HG02623 (cell line): ENCODE data around the gene AGAP1.

ENCODE experiments used
- ATAC-seq: cut with Tn5 transposase; IDR thresholded peaks from one replicate; pipeline ENCODE4 v1.9.1; 2021; ENCODE audit warnings: moderate library complexity; ENCODE audit not compliant: unreplicated experiment

The AGAP1 gene

GRCh38 chr2:235530735-235531134 lies 36.9 kb downstream of the AGAP1 start:
- ATAC-seq = no peak

GRCh38 chr2:235532307-235532706 lies 38.5 kb downstream of the AGAP1 start:
- no peak for ATAC-seq

GRCh38 chr2:235533198-235533597 lies 39.4 kb downstream of the AGAP1 start:
- no peak for ATAC-seq

DNA sequence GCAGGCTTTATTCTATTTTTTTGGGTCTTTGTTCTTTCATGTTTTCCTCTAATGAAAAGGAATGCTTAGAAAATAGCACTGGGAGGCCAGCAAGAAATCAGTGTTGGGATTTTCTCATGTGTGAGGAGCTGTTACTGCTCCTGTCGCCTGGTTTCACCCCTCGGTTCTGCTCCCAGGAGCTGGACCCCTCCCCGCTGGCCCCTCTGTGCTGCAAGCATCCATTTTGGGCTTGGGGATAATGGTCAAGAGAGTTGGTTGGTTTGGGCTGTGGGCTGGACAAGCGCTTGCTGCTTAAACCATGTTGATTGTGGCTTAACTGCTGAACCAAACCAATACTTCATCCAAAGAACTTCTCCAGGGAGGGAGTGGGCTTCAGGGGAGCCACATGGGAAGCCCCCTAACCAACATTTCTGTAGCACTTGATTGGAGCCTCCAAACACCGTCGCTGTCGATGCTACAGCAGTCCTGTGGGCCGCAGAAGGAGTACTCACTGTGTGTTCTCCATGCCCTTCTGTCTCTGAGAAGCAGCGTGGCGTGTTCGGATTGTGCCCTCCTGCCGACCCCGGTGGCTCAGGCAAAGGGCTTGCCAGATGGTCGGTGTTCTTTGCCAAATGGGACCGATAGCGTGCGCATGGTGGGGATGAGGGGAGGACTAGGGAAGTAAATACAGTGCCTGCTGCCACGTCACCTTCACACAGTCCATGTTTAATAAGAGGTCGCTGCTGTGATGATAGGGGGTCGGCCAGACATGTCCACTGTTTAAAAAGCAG lies 40.0 kb downstream of the AGAP1 start:
- ATAC-seq = no peak

DNA sequence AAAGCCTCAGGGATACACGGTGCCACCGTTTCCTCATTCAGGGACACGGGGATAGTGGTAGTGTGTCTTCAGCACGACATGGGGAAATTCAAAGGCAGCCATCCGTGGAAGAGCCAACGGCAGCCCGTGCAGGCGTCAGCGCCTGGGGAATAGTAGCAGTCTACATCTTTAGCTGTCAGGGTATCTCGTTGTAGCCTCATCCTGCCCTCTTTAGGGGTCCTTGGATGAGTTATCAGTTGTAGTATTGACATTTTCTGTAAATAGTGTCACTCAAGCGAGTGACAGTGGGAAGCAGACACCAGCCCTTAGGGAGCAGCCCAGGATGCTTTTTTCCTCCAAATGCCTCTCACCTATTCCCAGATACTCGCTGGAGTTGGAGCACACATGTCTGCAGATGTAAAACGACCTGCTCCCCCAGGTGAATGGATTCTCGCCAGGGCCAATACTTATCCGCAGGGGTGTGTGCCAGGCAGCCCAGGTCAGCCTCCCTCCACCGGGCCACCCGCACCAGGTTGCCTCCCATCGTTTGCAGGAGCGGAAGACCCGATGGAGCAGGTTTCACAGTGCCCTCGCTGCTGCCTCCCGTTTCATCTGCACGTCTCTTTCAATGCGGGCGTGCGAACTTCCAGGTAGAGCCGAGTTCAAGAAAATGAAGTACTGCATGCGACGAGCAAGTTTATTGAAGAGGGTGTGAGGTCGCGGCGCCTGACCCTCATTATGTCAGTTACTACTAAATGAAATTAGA lies 41.0 kb downstream of the AGAP1 start:
- ATAC-seq = no peak

DNA sequence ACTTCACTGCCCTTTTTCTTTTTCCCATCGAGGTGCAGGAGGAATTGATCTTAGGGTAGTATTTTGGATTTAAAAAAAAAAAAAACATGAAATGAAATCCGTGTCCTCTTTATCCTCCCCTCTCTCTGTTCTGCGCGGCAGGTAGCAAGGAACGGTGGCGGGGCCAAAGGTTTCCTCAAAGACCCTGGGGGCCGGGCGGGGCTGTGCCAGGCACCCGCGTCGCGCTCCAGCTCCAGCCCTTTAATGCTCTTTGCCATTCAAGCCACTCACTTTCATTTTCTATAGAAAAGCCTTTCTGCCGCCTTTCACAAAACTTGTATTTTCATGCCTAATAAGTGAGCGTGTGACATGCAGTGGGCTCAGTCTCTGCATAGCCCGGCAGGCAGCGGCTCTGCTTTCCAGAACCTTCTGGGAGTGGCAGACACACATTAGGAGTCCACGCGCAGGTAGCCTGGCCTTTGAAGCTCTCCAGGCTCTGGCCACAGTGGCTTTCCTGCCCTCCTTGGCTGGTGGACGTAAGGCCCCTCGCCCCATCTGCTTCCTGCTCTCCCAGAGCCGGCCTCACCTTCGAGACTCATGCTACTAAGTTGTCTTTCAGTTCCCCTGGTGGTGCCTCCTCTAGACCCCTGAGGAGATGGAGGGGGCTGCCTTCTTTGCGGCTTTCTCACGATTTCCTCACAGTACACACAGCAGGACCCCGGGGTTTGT lies 41.7 kb downstream of the AGAP1 start:
- ATAC-seq = no peak

- ATAC-seq = no peak
Measured at GRCh38 chr2:235536711-235537110, 42.9 kb downstream of the AGAP1 start.

- ATAC-seq = no peak
Measured at GRCh38 chr2:235537186-235537585, 43.3 kb downstream of the AGAP1 start.

DNA sequence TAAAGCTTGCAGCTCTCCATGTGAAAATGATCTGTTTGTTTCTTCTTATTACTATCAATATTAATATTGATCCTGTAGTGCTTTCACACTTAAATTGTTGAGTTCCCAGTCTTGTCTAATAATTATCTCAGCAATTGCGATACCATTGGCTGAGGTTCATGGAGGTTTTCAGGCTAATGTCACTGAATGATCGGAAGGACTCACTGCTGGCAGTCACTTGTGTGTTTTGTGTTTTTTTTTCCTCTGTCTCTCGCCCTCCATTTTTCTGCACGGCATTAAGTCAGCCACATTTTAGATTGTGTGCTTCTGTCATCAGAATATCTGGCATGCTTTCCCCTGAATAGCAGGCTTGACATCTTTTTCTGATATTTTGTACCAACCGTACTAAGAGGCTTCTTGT lies 43.7 kb downstream of the AGAP1 start:
- no peak for ATAC-seq

GRCh38 chr2:235538144-235538639 lies 44.3 kb downstream of the AGAP1 start:
- ATAC-seq = no peak

DNA sequence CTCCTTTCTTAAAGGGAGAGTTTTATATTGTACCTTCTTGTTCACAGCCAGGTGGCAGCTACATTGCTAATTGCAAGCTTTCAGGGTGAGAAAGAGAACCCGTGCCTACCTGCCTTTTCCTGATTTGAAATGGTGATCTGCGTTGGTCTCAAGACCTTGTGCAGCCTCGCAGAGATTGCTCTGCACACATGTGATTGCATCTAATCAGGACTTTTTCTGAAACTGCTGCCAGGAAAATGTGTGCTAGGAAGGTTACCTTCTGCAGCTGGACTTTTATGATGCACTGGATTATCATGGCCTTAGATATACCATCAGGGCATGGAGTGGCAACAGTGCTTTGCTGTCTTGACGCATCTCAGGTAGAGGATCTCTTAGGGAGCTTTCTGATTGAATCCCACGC lies 45.1 kb downstream of the AGAP1 start:
- ATAC-seq = no peak

- ATAC-seq = no peak
Measured at GRCh38 chr2:235539773-235540172, 45.9 kb downstream of the AGAP1 start.

- ATAC-seq = no peak
Measured at GRCh38 chr2:235541016-235541415, 47.2 kb downstream of the AGAP1 start.

- ATAC-seq = no peak
Measured at GRCh38 chr2:235541838-235542549, 48.2 kb downstream of the AGAP1 start.

DNA sequence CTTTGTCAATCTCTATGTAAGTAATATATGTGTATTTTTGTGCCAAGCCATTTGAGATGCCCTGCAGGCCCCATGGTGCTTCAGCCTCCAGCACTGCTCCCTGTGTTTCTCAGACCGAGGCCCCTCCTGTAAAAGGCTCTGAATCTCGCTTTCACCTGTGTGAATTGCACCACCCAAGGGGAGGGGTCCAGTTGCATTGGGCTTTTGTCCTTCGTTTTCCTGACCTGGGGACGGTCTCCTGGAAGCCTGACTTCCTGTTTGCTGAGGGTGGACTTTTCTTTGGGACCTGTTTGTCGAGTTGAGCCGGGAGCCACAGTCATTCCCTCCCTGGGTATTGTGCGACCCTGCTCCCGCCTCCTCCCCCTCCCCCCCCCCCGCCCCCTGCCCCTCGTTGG lies 48.9 kb downstream of the AGAP1 start:
- no peak for ATAC-seq

DNA sequence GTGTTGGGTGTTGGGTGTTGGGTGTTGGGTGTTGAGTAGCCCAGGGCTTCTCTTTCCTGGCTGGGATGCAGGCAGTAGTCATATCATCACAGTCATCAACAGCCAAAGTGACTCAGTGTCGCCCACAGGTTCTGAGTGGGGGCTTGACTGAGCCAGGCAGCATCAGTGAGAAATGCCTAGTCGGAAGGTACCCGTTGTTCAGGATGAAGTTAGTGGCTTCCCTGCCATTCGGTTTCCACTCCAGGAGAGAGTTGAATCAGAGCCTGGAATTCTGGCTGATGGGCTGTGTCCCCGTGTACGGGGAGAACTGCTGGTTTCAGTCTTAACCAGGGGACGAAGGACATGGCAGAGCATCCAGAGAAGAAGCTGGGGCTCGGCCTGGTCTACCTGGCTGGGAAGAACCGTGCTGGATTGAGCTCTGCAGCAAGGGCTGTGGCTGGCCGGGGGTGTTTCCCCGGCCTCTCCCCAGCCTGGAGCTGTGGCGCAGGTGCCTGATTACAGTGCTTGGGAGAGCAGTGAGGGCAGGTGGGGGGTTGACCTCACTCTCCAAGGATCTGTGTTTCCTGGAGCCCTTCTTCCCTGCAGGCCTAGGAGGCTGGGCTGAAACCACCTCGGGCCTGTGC lies 49.4 kb downstream of the AGAP1 start:
- ATAC-seq = no peak

GRCh38 chr2:235543851-235544688 lies 50.2 kb downstream of the AGAP1 start:
- ATAC-seq = no peak

GRCh38 chr2:235544689-235544969 lies 50.8 kb downstream of the AGAP1 start:
- no peak for ATAC-seq

- no peak for ATAC-seq
Measured at GRCh38 chr2:235545339-235546150, 51.7 kb downstream of the AGAP1 start.
